SK-N-SH treated with all-trans-retinoic acid at 6 μM for 48 hours (cell line): ENCODE results near the gene NT5C.

Experiments used
- ARNTL ChIP-seq: fragments of 450-650 bp; formaldehyde crosslinking; IDR thresholded peaks from 2 replicates; pipeline ENCODE4 v1.5.0; 2020; ENCODE audit warnings: low read depth, mild to moderate bottlenecking, moderate library complexity, borderline replicate concordance
- CSDC2 ChIP-seq: fragments of 250-450 bp; sonication (Bioruptor Pico); IDR thresholded peaks from 2 replicates; pipeline ENCODE4 v1.5.0; 2020; ENCODE audit warnings: mild to moderate bottlenecking, moderate library complexity
- ESRRG ChIP-seq: fragments of 250-450 bp; sonication (Bioruptor Pico); IDR thresholded peaks from 2 replicates; pipeline ENCODE4 v1.6.1; 2021; ENCODE audit warnings: mild to moderate bottlenecking
- GLIS3 ChIP-seq: fragments of 250-450 bp; sonication (Bioruptor Pico); IDR thresholded peaks from 2 replicates; pipeline ENCODE4 v1.5.0; 2020; ENCODE audit warnings: mild to moderate bottlenecking, moderate library complexity
- ISL1 ChIP-seq: fragments of 250-450 bp; sonication (Bioruptor Pico); IDR thresholded peaks from 2 replicates; pipeline ENCODE4 v2.1.2; 2022; ENCODE audit warnings: mild to moderate bottlenecking, moderate library complexity
- RARB ChIP-seq: fragments of 250-450 bp; sonication (Bioruptor Pico); IDR thresholded peaks from 2 replicates; pipeline ENCODE4 v1.8.0; 2021; ENCODE audit warnings: mild to moderate bottlenecking, moderate library complexity
- TOX ChIP-seq: fragments of 250-450 bp; sonication (Bioruptor Pico); IDR thresholded peaks from 2 replicates; pipeline ENCODE4 v1.8.0; 2021; ENCODE audit warnings: mild to moderate bottlenecking, moderate library complexity, borderline replicate concordance
- ZFP30 ChIP-seq: fragments of 450-650 bp; formaldehyde crosslinking; IDR thresholded peaks from 2 replicates; pipeline ENCODE4 v1.5.0; 2022; ENCODE audit warnings: mild to moderate bottlenecking, moderate library complexity
- TF ChIP-seq, protein P1 (sequence below): fragments of 250-450 bp; sonication (Bioruptor Pico); IDR thresholded peaks from 2 replicates; pipeline ENCODE4 v1.5.1; 2021; ENCODE audit warnings: mild to moderate bottlenecking, moderate library complexity
- TF ChIP-seq, protein P2 (sequence below): fragments of 250-450 bp; sonication (Bioruptor Pico); IDR thresholded peaks from 2 replicates; pipeline ENCODE4 v1.8.0; 2020; ENCODE audit warnings: mild to moderate bottlenecking, moderate library complexity, borderline replicate concordance
- TF ChIP-seq, protein P3 (sequence below): fragments of 250-450 bp; sonication (Bioruptor Pico); IDR thresholded peaks from 2 replicates; pipeline ENCODE4 v1.5.0; 2020; ENCODE audit warnings: mild to moderate bottlenecking, moderate library complexity

DNA sequence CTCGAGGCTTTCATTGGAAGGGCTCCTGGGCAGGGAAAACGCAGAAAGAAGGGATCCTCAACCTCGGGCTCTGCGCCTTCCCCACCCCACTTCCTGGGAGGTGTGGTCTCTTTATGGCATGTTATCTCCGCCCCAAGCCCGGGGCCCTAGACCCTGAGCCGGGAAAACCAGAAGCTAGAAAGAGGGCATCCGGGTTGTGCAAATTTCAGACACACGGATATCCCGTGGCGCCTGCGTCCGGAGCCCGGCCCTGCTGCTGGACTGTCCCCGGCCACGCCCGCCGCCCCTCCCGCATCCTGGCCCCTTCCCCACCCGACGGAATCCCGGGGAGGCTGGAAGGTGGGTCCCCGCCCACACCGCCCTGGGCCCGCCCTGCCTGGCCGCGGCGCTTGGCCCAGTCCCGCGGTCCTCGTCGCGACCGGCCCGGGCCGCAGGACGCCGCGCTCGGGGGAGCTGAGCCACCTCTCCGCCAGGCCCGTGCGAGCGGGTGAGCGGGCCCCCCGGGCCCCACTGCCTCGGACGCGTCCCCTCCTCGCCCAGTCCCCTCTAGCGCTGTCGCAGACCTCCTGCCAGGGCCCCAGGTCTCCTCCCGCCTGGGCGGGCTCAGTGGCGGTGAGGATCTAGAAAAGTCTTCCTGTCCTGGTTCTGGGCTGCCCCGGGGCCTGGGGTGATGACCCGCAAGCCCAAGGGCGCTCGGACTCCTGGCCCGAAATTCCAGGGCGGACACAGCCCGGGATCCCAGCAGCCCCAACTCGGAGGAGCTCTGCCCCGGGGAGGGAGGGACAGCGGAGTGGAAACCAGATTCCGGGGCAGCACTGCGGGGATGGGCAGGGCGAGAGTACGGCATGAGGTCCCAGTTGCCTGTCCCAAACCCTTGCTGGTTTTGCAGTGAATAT, 43.7 kb downstream of the NT5C start, which contains the start of gene SLC16A5:
- no peak for TF ChIP-seq CSDC2 (CRISPR knock-in tag)
- no peak for TF ChIP-seq ARNTL (CRISPR knock-in tag)
- TF ChIP-seq, protein P1, sequence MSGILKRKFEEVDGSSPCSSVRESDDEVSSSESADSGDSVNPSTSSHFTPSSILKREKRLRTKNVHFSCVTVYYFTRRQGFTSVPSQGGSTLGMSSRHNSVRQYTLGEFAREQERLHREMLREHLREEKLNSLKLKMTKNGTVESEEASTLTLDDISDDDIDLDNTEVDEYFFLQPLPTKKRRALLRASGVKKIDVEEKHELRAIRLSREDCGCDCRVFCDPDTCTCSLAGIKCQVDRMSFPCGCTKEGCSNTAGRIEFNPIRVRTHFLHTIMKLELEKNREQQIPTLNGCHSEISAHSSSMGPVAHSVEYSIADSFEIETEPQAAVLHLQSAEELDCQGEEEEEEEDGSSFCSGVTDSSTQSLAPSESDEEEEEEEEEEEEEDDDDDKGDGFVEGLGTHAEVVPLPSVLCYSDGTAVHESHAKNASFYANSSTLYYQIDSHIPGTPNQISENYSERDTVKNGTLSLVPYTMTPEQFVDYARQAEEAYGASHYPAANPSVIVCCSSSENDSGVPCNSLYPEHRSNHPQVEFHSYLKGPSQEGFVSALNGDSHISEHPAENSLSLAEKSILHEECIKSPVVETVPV = no peak
- TF ChIP-seq, protein P2, sequence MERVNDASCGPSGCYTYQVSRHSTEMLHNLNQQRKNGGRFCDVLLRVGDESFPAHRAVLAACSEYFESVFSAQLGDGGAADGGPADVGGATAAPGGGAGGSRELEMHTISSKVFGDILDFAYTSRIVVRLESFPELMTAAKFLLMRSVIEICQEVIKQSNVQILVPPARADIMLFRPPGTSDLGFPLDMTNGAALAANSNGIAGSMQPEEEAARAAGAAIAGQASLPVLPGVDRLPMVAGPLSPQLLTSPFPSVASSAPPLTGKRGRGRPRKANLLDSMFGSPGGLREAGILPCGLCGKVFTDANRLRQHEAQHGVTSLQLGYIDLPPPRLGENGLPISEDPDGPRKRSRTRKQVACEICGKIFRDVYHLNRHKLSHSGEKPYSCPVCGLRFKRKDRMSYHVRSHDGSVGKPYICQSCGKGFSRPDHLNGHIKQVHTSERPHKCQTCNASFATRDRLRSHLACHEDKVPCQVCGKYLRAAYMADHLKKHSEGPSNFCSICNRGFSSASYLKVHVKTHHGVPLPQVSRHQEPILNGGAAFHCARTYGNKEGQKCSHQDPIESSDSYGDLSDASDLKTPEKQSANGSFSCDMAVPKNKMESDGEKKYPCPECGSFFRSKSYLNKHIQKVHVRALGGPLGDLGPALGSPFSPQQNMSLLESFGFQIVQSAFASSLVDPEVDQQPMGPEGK = no peak
- TF ChIP-seq TOX (CRISPR knock-in tag) = no peak
- TF ChIP-seq RARB (CRISPR knock-in tag) = no peak
- no peak for TF ChIP-seq ESRRG (CRISPR knock-in tag)
- no peak for TF ChIP-seq GLIS3 (CRISPR knock-in tag)
- TF ChIP-seq ISL1 = no peak
- TF ChIP-seq, protein P3, sequence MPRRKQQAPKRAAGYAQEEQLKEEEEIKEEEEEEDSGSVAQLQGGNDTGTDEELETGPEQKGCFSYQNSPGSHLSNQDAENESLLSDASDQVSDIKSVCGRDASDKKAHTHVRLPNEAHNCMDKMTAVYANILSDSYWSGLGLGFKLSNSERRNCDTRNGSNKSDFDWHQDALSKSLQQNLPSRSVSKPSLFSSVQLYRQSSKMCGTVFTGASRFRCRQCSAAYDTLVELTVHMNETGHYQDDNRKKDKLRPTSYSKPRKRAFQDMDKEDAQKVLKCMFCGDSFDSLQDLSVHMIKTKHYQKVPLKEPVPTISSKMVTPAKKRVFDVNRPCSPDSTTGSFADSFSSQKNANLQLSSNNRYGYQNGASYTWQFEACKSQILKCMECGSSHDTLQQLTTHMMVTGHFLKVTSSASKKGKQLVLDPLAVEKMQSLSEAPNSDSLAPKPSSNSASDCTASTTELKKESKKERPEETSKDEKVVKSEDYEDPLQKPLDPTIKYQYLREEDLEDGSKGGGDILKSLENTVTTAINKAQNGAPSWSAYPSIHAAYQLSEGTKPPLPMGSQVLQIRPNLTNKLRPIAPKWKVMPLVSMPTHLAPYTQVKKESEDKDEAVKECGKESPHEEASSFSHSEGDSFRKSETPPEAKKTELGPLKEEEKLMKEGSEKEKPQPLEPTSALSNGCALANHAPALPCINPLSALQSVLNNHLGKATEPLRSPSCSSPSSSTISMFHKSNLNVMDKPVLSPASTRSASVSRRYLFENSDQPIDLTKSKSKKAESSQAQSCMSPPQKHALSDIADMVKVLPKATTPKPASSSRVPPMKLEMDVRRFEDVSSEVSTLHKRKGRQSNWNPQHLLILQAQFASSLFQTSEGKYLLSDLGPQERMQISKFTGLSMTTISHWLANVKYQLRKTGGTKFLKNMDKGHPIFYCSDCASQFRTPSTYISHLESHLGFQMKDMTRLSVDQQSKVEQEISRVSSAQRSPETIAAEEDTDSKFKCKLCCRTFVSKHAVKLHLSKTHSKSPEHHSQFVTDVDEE (CRISPR knock-in tag) = no peak
- TF ChIP-seq ZFP30 (CRISPR knock-in tag) = no peak
